ENCODE measurements around the gene CCL4.

- TF ChIP-seq EP300 (IDR thresholded peaks at IDR 0.05) (no peak), POLR2AphosphoS5 (IDR thresholded peaks at IDR 0.05) (no peak), POLR2A (IDR thresholded peaks at IDR 0.05) (no peak)
- TF ChIP-seq, protein P1, sequence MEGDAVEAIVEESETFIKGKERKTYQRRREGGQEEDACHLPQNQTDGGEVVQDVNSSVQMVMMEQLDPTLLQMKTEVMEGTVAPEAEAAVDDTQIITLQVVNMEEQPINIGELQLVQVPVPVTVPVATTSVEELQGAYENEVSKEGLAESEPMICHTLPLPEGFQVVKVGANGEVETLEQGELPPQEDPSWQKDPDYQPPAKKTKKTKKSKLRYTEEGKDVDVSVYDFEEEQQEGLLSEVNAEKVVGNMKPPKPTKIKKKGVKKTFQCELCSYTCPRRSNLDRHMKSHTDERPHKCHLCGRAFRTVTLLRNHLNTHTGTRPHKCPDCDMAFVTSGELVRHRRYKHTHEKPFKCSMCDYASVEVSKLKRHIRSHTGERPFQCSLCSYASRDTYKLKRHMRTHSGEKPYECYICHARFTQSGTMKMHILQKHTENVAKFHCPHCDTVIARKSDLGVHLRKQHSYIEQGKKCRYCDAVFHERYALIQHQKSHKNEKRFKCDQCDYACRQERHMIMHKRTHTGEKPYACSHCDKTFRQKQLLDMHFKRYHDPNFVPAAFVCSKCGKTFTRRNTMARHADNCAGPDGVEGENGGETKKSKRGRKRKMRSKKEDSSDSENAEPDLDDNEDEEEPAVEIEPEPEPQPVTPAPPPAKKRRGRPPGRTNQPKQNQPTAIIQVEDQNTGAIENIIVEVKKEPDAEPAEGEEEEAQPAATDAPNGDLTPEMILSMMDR (IDR thresholded peaks at IDR 0.05), result no peak
Measured at GRCh38 chr17:36128411-36128978, 24.9 kb downstream of the CCL4 start.
